GM21619 (cell line): Measurements from ENCODE around the gene HSPG2.
"Not testable (repeated sequence)": the region's sequence is repeated elsewhere in the genome, so short reads cannot be mapped to it uniquely, and the experiment has no call there.

Experiments
- ATAC-seq: cut with Tn5 transposase; IDR thresholded peaks from one replicate; pipeline ENCODE4 v1.9.1; 2021; ENCODE audit not compliant: unreplicated experiment

HSPG2 gene

DNA sequence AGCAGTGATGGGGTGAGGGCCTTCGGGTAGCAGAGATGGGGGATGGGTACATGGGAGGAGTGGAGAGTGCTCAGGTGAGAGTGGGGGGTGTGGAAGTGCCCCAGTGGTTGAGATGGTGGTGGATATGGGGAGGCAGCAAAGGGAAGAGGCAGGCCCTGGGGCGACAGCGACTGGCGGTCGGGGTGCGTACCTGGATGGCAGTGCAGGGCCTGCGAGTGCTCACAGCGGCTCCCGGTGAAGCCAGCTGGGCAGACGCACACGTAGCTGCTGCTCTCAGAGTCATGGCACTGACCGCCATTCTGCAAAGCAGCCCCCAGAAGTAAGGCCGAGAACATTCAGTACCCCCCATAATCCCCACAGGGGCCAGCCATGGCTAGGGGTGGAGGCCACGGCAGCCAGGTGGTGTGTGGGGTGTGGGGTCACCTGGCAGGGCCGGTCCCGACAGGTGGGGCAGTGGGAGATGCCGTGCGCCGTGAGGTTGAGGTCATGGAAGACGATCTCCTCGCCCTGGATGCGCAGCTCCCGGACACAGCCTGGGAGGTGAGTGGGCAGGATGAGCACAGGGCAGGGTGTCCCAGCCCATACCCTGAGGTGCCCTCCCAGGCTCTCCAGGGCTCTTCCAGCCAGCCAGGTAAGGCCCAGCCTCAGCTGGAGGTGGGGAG lies 106.2 kb downstream of the HSPG2 start:
- no peak for ATAC-seq

- no peak for ATAC-seq
Observed at GRCh38 chr1:21829294-21829693, 107.8 kb downstream of the HSPG2 start.

DNA sequence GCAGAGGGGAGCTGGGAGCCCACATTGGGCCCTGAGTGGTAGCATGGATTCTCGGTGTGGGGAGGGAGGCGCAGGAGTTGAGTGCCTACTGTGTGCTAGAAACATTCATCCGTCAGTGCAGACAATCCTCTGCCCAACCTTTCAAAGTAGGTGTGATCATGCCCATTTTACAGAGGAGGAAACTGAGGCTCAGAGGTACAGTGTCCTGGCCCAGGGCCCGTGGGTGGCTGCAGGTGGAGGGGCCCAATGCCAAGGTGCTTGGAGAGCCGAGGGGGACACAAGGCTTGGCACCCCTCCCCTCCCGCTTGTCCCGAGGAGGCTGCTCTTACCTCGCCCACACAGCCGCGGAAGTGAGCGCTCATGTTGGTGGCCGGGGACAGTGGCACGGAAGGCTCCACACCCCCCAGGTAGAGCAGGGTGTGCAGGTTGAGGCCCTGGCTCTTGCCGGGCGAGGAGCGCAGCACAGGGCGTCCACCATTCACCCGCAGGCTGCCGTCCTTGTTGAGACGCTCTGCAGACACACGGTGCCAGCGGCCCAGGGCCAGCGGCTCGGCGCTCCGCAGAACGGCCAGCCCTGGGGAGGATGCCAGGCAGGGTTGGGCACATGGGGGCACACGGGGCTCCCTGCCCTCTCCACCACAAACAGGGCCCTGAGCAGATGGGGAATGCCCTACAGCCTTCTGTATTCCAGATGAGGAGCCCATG lies 108.5 kb downstream of the HSPG2 start:
- no peak for ATAC-seq

- ATAC-seq = no peak
Observed at GRCh38 chr1:21828075-21828474, 109.0 kb downstream of the HSPG2 start.

- no peak for ATAC-seq
Observed at GRCh38 chr1:21827141-21827679, 109.9 kb downstream of the HSPG2 start.

DNA sequence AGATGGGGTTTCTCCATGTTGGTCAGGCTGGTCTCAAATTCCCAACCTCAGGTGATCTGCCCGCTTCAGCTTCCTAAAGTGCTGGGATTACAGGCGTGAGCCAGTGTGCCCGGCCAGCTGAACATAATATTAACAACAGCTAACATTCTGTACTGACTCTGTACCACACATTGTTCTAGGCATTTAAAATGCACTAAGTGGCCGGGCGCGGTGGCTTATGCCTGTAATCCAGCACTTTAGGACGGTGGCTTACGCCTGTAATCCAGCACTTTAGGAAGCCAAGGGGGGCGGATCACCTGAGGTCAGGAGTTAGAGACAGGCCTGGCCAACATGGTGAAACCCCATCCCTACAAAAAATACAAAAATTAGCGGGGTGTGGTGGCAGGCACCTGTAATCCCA lies 110.4 kb downstream of the HSPG2 start:
- ATAC-seq = not testable (repeated sequence)

DNA sequence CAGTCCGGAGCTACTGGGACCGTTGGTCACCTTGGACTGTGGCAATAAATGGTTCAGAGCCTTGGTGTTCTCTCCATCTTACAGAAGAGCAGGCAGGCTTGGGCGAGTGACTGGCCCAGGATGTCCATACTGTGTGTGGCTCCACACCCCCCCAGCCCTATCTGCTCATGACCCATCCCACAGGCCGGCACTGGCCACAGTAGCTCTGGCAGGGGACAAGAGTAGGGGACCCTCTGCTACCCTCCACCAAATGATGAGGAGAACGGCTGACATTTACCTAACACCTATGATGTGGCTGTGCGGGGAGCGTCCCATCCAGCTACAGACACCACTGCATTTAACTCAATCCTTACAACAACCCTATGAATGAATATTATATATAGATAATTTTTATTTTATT lies 111.7 kb downstream of the HSPG2 start:
- ATAC-seq = no peak

DNA sequence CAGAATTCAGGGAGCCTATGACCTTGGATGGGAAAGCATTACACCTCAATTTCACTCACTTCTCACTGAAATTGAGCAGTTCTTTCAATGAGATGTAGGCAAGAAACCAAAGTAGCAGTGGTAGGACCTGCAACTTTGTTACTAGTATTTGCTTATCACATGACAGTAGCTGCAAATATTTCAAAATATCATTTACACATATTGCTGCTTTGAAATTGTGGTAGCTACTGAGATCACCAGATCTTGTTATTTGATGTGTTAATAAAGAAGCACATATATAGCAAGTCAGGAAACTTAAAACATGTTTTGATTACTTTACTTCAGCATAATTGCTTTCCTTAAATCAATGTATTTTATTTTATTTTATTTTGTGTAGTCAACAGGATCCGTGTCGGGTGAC lies 112.2 kb downstream of the HSPG2 start:
- ATAC-seq = no peak

GRCh38 chr1:21823980-21824702 lies 113.0 kb downstream of the HSPG2 start:
- no peak for ATAC-seq

- ATAC-seq = no peak
Observed at GRCh38 chr1:21823206-21823979, 113.7 kb downstream of the HSPG2 start.

DNA sequence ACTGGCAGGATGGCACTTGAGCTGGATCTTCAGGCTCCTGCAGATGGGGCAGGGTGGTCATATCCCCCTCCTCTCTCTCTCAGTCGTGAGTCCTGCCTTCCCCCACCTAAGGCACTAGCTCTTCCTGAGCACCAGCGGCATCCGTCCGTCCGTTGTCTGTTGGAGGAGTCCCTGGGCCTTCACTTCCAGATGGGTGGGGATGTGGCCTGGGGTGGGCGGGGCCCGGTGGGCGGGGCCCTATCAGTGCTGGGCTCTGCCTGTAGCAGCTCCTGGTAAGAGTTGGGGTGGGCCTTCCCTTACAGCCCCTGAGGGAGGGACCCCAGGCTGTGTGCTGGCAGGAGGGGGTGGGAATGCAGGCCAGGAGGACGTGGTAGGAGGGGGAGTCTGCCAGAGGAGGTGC lies 114.8 kb downstream of the HSPG2 start:
- ATAC-seq = no peak

GRCh38 chr1:21821385-21822019 lies 115.6 kb downstream of the HSPG2 start:
- ATAC-seq = no peak

DNA sequence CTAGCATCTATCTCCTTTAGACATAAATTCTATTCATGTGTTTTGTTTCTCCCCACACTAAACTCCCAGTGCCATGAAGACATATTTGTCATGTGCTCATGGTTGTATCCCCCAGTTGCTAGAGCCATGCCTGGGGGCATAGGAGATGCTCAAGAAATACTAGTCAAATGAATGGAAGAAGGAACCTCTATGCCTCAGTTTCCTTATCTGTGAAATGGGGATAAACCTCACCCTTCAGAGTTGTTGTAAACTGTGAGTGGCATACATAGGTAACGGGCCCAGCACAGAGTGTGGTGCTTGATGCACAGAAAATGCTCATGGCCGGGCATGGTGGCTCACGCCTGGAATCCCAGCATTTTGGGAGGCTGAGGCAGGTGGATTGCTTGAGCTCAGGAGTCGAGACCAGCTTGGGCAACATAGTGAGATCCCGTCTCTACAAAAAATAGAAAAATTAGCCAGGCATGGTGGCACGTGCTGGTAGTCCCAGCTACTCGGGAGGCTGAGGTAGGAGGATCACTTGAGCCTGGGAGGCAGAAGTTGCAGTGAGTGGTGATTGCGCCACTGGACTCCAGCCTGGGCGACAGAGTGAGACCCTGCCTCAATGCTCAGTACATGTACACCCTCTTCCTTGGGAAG lies 116.4 kb downstream of the HSPG2 start:
- ATAC-seq = no peak

DNA sequence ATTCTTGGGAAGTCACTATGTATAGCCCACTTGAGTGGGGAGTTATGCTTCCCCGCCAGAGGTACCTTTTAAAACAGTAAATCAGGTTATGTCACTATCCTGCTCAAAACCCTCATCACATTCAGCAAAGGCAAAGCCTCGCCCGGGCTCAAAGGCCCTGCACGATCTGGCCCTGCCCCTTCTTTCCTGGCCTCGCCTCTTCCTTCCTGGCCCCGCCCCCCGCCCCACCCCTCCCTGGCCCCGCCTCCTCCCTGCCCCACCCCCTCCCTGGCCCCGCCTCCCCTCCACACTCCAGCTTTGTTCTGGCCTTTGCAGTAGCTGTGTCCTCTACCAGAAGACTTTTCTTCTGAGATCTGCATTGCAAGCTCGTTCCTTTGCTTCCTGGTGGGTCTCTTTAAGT lies 118.5 kb downstream of the HSPG2 start:
- no peak for ATAC-seq

DNA sequence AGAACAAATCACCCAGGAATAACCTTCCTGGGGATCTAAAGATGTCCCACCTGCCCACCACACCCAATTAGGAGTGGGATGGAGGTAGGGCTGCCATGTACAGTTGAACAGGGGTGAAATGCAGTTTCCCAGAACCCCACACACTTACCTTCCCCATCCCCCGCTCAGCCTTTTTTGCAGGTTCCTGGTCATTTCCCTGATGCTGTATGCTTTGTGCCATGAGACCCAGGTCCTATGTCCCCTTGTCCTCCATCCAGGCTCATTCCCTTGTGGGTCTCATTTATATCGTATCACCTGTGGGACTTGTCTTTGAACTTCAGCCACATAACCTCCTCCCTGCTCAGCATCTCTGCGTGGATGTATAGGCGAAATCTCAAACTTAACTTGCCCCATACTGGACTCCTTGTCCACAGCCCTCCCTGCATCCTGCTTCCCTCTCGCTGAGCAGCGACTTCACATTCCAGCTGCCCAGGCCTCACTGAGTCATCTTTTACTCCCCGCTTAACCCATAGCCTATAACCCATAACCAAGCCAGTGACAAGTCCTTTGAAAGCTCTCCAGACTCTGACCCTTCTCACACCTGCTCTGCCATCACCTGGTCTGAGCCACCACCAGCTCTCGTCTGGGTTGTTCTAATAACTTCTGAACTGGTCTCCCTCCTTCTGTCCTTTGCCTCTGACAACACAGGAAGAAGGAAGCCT lies 120.4 kb downstream of the HSPG2 start:
- ATAC-seq = no peak

DNA sequence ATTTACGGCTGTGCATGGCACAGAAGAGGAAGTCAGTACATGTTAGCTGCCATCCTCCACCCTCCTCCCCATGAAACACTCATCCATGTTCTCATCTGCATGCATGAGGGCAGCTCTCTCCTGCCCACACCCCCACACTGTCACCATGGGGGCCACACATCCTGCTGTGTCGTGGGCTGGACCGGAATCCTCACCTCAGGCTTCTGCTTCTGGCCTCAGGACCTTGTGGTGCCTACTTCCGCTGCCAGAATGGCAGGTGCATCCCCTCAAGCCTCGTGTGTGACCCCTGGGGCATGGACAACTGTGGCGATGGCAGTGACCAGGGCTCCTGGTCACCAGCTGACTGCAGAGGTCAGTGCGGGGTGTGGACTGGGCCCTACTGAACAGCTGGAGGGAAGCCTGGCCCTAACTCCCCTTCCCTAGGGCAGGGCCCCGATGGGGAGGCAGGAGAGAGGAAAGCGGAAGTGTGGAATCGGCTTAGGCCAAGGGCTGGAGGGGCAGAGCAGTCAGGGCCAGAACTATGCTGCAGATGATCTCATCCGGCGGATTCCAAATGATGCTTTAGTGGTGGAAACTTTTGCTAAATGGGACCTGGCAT lies 121.3 kb downstream of the HSPG2 start:
- no peak for ATAC-seq

- no peak for ATAC-seq
Observed at GRCh38 chr1:21814981-21815582, 122.0 kb downstream of the HSPG2 start.

- ATAC-seq = no peak
Observed at GRCh38 chr1:21814241-21814918, 122.7 kb downstream of the HSPG2 start.
